GM19328 (cell line): ENCODE data around the gene KIAA0319L.

Experiments used
- ATAC-seq: cut with Tn5 transposase; IDR thresholded peaks from one replicate; pipeline ENCODE4 v1.9.1; 2021; ENCODE audit warnings: mild to moderate bottlenecking, moderate library complexity; ENCODE audit not compliant: unreplicated experiment

KIAA0319L gene

DNA sequence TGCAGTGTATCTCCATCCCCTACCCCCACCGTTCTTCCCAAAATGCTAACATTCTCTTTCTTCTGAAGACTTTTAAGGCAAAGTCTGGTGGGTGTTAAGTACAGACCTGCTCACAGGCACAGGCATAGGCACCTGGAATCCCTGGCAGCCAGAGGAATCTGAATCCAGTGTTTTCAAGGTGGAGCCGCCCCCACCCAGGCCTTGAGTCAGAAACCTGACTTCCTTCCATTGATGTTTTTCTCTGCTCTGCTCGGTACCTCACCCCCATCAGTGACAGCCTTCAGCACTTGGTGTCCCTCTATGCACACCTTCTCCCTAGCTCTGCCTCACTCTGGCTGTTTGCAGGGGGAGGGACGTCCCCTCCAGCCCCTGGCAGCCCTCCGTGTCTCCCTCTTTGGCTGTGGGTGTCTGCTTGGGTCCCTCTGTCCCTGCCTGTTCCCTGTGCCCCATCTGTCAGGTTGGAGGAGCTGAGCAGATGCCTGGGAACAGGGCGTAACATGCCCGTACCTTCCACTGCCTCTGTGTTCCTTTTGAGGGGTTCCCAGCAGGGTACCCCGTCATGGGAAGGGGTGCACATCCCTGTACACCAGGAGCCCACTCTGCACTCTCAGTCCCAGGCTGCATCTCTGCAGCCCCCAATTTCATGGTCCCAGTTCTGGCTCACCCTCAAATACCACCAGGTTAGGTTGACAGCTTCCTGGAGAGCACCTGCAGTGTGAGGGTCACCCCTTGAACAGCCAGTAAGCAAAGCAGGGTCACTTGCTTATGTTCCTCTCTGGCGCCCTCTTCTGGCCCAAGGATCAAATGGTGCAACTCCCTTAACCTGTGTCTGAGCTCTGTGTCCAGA is 7.1 kb upstream of the KIAA0319L start:
- ATAC-seq: no peak

DNA sequence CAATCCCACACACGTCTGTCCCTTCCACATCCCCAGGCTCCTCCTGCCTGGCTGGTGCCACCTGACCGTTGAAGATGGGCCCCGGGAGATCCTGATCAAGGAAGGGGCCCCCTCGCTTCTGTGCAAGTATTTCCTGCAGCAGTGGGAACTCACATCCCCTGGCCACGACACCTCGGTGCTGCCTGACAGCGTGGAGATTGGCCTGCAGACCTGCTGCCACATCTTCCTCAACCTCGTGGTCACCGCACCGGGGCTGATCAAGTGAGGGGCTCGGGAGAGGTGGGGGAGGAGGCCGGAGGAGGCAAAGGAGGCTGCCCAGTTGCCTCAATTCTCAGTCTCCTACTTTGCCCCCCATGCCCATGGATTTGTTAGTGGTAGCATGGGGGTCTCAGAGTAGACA is 6.0 kb upstream of the KIAA0319L start:
- no peak for ATAC-seq

DNA sequence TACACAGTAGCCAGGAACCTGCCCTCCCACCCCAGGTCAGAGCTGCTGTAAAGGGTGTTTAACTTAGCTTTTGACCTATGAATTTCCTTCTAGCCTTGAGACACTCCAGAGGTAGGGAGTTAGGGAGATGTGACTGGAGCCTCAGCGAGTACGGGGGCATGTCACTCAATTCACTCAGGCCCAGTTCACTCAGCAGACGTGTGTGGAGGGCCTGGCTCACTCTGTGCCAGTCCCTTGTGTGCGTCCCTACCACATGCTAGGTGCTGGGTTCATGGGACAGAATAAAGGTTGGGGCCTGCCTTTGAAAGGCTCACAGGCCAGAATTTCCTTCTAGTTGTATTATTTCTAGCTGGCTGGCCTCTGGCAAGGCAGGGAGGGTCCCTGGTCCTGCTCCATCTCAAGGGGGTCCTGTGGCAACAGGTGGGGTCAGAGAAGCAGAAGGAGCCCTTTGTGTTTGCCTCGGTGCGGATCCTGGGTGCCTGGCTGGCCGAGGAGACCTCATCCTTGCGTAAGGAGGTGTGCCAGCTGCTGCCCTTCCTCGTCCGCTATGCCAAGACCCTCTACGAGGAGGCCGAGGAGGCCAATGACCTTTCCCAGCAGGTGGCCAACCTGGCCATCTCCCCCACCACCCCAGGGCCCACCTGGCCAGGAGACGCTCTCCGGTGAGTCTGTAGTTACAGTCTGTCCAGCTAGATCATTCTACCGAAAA is 4.9 kb upstream of the KIAA0319L start:
- no peak for ATAC-seq

DNA sequence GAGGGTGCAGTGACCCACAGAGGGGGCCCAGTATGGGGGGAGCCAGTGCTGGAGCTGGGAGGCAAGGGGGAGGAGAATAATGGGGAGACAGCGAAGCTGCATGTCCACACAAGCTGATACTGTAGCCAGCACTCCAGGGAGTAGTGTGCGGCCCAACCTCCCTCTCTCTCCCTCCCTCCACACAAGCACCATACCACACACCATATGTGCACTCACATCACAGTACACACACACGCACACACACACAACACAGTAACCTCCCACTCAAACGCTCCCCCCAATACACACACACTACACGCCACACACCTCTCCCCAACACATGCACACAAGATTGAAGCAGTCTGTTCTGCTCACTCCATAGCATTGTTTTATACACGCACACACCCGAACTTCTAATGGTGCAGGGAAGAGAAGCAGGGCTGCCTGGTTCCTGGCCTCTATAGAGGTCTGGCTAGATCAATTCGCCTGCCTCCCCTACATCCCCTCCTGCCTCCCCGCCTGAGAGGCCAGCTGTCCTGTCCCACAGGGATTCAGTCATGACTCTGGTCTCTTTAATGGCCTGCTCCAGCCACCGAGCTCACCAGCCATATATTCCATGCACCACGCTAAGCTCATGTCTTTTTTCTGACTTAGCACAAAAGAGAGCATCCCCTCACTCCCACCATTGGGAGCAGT is 4.2 kb upstream of the KIAA0319L start:
- ATAC-seq: no peak

DNA sequence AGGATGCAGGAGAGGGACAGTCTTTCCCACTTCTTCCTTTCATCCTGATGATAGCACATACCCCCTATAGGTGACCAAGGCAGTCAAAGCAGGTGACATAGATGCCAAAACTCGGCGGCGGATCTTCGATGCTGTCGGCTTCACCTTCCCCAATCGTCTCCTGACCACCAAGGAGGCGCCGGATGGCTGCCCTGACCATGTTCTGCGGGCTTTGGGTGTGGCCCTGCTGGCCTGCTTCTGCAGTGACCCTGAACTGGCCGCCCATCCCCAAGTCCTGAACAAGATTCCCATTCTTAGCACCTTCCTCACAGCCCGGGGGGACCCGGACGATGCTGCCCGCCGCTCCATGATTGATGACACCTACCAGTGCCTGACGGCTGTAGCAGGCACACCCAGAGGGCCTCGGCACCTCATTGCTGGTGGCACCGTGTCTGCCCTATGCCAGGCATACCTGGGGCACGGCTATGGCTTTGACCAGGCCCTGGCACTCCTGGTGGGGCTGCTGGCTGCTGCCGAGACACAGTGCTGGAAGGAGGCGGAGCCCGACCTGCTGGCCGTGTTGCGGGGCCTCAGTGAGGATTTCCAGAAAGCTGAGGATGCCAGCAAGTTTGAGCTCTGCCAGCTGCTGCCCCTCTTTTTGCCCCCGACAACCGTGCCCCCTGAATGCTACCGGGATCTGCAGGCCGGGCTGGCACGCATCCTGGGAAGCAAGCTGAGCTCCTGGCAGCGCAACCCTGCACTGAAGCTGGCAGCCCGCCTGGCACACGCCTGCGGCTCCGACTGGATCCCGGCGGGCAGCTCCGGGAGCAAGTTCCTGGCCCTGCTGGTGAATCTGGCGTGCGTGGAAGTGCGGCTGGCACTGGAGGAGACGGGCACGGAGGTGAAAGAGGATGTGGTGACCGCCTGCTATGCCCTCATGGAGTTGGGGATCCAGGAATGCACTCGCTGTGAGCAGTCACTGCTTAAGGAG is 3.3 kb upstream of the KIAA0319L start:
- no peak for ATAC-seq

DNA sequence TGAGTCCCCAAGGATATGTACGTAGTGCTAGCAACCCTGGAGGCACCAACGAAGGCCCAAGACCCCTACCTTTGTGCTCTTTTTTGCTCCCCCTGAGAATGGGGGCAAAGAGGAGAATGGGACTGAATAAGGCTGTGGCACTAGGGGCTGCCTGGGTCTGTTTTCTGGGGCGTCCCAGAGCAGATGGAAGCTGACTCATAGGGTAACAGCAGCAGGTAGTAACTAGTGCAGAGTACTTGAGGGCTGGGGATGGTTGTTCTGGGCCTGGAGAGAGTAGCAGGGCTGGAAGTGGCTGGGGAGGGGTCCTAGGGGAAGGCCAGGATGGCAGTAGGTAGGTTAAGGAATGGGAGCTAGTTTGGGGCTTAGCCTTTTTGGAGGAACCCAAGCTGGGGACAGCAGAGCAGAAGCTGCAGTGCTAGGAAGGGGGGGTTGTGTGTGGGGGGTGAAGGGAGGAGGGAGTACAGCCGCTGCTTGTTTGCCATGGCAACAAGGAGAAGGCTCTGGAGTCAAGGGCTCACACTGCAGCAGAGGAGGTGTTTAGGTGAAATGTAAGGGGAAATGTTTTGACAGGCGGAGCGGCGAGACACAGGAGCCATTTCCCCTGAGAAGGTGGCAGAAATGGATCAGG is 2.2 kb upstream of the KIAA0319L start:
- ATAC-seq: no peak

DNA sequence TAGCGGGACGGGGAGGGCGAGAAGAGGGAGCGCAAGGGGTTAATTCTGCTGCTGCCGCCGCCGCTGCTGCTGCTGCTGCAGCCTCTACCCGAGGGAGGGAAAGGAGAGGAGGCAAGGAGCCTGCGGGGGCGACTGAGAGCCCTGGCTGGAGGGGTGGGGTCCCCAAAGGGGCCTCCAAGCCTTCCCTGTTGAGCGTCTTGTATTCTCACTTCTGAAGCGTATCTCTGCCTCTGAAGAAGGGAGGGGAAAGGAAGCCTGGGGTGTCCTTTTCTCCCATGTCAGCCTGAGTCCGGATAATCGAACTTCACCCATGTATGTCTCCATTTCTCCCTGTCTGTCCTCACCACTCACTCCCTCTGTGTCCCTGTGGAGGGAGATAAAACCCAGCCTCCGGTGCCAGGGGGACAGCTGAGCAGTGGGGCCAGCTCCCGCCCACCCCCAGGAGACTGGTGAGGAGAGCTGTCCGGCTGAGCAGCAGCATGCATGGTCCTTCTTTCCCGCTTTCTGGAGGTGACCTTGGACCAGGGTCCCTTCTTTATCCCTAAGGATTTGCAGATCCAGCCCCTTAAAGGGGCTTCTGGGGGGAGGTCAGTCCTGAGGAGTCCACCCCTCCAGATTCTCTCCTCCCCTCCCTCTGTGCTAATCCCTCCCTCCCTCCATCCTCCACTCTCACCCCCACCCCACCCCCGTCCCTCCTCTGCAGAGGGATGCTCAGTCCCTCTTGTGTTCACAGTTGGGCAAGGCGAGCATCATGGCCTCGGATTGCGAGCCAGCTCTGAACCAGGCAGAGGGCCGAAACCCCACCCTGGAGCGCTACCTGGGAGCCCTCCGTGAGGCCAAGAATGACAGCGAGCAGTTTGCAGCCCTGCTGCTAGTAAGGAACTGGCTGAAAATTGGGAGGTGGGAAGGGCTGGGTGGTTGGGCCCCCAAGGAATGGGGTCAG is 1.4 kb upstream of the KIAA0319L start:
- ATAC-seq: no peak

DNA sequence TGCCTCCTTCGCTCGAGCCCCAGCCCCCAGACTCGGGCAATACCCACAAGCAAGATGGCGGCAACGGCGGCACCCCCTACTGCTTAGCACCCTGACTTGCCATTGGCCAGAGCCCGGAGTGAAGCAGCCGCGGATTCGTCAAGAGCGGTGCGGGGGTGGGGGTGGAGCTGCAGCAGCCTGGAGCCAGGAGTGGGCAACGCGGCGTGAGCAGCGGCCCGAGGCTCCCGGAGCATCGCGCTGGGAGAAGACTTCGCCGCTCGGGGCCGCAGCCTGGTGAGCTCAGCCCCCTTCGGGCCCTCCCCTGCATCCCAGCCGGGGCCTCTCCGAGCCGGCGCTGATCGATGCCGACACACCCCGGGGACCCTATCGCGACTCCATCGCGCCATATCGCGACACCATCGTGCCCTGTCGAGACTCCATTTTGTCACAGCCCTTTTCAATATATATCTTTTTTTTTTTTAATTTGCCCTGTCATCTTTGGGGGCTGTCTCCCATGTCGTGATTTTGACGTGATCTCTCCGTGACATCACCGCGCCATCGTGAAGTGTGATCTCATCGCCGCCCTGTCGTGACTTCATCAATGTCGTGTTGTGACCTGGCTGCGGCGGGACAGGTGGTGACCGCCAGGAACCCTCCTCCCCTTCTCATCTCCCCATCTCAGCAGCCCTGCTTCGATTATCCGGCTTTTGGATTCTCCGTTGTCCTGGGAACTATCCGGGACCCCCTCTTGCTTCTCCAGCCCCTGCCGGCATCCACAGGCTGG is 589 bp upstream of the KIAA0319L start, which contains the start of gene NCDN:
TSS of gene NCDN (plus strand) at position 189 of the 763 bp plus-strand sequence. CDS start at position 581, 392 bp downstream.
- ATAC-seq: peak; percentile 73

DNA sequence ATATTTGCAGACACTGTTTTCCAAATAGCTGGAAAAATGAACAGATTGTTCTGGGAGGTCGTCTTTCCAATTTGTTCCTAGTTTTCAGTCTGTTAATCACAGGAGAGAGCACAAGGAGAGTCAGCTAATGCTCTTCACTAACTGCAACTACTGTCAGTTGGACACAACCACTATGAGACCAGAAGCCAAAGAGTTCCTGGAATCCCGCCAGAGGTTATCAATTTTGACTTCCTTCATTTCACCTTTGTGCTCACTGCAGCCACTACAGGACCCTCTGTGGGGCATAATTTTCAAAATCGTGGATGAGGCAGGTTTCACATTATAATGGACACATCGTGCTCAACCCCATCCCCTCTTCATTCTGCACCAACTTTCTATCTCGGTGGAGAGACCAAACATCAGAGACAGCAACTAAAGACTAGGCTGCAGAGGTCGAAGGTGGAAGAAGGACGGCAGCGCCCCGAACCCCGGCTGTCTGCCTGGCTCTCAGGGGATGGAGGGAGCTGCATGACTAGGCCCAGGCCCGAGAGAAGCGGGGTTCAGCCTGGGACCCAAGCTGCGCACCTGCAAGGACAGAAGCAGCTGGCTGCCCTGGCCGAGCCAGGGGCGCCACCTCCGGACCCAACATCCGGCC is 602 bp downstream of the KIAA0319L start:
- no peak for ATAC-seq

DNA sequence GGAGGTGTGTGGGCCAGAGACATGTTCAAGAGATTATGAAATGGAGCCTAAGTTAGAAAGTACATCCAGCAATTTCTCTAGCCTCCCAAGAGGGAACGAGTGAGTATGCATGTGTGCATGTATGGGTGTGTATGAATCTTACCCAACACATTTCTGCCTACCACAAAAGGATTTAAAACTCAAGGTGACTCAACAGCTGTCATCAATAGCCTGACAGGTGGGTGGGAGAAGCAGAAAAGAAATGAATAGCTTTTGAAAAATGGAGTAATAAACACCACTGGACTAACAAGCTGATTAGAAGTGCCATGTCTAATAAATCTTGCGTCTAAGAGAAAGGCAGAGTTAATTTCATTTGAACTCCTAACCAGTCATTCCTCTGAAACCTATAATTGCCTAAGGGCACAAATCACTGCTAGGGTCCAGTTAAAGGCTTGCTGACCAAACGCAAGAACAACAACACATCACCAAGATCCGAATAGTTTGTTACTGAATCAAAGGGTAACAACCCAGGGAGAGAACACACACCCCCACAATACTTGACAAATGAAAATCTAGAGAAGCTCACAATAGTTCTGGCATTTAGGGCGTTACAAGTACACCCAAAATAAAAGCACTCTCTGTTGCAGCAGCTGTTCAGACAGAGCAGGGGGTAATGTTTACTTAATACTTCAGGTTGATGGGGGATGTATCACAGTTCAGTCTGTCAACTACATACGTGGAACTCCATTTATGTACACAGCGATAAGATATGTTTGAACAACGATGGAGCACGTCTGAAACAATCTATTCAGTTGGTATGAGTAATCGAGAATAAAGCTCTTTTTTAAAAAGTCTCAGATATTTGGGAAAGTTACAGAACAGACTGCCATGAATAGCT is 1.4 kb downstream of the KIAA0319L start:
- ATAC-seq: no peak

DNA sequence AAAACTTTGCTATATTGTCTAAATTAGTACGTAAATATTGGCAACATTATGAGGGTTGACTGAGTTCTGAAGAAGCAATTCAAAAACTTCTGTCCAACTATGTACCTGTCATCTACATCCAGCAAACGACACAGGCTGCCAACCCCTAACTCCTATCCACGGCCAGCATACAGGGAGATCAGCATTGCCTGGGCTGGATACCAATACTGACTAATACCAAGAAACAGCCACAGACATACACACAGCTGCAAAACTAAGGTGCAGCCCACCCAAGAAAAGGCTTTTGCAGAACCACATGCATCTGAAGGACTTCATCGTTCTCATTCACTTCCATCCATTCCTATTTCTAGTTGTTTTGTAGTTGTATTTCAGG is 2.0 kb downstream of the KIAA0319L start:
- no peak for ATAC-seq

DNA sequence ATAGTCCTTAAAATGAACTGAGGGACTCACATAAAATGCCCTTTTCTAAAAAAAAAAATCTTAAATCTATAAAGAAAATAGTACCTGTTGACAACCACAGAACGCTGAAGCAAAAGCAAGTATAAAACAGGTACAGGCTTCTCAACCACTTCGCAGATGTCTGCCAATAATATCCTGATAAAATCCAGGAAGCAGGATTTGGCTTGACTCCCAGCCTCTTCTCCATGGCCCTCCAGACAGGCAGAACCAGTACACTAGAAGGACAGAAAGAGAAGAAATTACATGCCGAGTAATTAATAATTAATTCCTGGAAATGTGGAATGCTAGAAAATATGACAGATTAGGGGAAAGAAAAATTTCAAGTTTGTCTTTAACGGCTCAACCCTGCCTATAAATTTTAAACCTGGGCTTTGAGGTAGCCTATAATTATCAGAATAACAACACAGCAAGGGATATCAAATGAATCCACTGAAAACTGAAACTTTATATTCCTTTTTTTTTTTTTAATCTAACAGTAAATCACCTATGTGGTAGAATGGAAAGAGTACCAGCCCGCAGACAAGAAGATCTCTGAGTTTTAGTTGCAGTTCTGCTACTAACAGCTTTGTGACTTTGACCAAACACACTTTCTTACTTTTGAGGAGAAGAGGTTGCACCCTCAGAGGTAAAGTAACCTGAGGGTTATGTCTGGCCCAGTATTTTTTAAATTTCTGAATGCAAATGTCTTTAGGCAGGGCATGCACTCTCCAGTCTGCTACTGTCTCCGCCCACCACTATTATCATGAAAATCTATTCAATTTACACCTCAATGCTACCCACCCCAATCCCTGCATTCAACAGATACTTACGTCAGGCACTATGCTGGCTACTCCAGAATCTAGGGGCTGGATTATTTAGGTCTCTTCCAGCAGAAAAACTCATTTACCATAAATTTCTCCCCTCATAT is 2.7 kb downstream of the KIAA0319L start:
- ATAC-seq: no peak

DNA sequence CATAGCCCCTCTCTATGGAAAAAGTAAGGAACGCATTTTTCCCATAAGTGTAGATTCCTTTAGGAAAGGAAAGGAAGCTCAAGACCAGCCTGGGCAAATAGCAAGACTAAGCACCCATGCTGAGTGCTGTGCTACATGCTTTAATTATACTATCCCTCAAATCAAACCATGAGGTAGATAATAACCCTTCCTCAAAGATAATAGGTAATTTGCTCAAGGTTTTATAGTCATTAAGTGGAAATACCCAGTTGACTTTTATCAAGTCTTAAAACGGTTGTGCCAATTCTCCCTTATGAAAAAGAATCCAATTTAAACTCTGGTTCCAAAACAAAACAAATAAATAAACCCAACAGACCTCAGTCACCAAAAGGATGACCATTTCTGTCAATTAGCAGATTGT is 3.4 kb downstream of the KIAA0319L start:
- ATAC-seq: no peak

DNA sequence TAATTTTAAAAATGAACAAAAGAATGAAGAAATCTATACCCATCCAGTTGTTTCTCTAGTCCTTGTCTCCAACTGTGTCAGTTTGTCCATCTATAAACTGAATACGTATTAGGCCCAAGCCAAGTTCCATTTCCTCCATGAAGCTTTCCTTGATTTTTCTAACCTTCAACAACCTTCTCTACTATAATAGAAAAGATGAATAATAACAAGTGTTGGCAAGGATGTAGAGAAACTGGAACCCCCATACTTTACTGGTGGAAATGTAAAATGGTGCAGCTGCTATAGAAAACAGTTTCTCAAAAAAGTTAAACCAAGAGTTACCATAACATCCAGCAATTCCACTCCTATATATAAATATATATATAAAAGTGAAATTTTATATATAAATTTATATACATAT is 10.6 kb downstream of the KIAA0319L start:
- no peak for ATAC-seq

DNA sequence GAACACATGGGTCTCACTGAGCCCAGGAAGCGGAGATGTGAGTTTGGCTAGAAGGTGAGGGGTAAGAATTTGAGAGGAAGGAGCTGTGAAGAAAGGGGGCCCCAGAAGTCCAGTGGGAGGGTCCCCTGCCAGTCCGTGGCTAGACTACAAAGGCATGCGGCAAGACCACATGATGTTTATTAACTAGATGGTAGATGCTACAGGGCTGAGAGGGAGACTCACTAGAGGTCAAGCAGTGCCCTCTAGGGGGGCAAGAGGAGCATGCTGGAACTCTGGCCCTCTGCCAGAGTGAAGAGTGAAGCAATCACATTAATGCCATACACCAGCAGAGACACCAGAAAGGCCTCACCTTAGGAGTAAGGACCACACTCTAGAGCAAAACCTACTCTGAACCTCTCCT is 12.2 kb downstream of the KIAA0319L start:
- no peak for ATAC-seq

DNA sequence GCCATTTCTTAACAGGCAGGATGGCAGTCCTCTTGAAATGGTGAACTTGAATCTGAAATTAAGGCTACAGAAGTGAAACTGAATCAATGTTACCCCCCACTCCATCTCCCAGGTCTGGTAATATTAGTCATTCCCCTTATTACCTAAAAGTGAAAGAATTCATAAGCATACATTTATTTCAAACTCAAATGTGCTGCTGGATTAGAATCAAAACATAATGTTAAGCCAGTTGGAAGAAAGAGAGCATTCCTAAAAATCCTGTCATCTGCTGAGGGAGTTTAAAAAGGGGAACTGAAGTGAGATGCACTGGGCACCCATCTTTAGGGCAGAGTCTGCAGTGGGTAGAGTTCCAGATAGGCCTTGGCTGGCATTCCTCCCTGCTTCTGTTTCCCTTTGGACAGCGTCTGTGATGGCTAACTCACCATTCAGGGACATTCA is 17.4 kb downstream of the KIAA0319L start:
- no peak for ATAC-seq
